ENCODE data around the gene PDAP1. TPM values are rescaled to one million over a fixed set of nuclear protein-coding genes. Genes with fewer than 3 reads are reported as not detected.
A peak's percentile ranks its signal among the peaks of the same experiment; 100 is the strongest.

PDAP1 gene
- total and polyA plus RNA-seq, 2 of the 13 experiments (the other 11 are each of a cell fraction or from before 2014, with no cell fraction given): 13.0 to 100 TPM

DNA sequence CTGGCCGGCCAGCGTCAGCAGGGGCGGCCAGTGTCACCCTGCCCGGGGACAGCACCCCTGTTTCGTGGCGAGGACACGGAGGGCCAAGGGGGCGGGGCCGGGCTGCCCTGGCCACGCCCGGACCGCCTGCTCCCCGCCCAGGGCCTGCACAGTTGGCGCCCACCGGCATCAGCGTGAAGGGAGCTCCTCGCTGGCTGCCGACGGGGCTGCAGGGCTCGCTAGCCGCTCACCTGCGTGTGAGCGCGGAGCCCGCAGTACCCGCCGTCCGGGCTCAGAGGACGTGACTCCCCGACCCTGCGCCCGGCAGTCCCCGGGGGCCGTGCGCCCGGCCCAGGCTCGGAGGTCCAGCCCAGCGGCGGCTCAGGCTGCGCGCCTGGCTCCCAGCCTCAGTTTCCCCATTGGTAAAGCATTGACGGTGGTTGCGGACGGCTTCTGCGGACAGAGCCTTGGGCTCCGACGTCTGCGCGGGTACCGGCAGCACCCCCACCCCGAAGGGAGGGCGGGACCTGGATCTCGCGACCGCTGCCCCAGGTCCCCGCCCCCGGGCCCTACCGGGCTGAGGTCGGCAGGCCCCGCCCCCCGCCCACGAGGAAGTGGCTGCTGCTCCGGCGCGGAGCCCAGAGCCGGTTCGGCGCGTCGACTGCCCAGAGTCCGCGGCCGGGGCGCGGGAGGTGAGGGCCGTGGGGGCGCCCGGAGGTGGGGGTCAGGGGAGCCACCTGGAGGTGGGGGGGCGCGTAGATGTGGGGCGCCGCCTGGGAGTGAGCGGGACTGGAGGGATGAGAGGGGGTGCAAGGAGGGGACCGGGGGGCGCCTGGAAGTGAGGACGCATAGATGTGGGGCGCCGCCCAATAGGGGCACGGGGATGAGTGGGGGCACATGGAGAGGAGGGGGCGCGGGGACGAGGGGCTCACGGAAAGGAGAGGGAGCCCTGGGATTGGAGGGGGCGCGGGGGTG lies 34.0 kb downstream of the PDAP1 start, which contains the start of gene ARPC1B (continued):
- TF ChIP-seq ZNF607 (CRISPR knock-in tag; IDR thresholded peaks at IDR 0.05; ENCODE audit: borderline replicate concordance): no peak
- peak; percentile 78 for TF ChIP-seq ZFY (CRISPR knock-in tag; IDR thresholded peaks at IDR 0.05)
- 0 out of 2 replicates have a peak, but pooled peaks have one; percentile 15 for TF ChIP-seq TEF (CRISPR knock-in tag; IDR thresholded peaks at IDR 0.05)
- no peak for TF ChIP-seq MNT (IDR thresholded peaks at IDR 0.05)
- peak; percentile 60; the same call in 1 of the 2 replicates for TF ChIP-seq ATF7-NPFF (CRISPR knock-in tag; IDR thresholded peaks at IDR 0.05; ENCODE audit: low read depth)
- no peak for TF ChIP-seq ZFP36 (IDR thresholded peaks at IDR 0.05; ENCODE audit: borderline replicate concordance, low read depth, low read length, partially characterized antibody)
- TF ChIP-seq, protein P1, sequence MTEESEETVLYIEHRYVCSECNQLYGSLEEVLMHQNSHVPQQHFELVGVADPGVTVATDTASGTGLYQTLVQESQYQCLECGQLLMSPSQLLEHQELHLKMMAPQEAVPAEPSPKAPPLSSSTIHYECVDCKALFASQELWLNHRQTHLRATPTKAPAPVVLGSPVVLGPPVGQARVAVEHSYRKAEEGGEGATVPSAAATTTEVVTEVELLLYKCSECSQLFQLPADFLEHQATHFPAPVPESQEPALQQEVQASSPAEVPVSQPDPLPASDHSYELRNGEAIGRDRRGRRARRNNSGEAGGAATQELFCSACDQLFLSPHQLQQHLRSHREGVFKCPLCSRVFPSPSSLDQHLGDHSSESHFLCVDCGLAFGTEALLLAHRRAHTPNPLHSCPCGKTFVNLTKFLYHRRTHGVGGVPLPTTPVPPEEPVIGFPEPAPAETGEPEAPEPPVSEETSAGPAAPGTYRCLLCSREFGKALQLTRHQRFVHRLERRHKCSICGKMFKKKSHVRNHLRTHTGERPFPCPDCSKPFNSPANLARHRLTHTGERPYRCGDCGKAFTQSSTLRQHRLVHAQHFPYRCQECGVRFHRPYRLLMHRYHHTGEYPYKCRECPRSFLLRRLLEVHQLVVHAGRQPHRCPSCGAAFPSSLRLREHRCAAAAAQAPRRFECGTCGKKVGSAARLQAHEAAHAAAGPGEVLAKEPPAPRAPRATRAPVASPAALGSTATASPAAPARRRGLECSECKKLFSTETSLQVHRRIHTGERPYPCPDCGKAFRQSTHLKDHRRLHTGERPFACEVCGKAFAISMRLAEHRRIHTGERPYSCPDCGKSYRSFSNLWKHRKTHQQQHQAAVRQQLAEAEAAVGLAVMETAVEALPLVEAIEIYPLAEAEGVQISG (CRISPR knock-in tag; IDR thresholded peaks at IDR 0.05): peak; percentile 61; the same call in 1 of the 2 replicates
- TF ChIP-seq TFE3 (CRISPR knock-in tag; IDR thresholded peaks at IDR 0.05): peak; percentile 18; the same call in 1 of the 2 replicates
- TF ChIP-seq ELF1 (CRISPR knock-in tag; IDR thresholded peaks at IDR 0.05): 0 out of 2 replicates have a peak, but pooled peaks have one; percentile 22
- no peak for TF ChIP-seq HHEX (CRISPR knock-in tag; IDR thresholded peaks at IDR 0.05)
- TF ChIP-seq ZNF644 (CRISPR knock-in tag; IDR thresholded peaks at IDR 0.05; ENCODE audit: low read depth): no peak
- peak; percentile 78 for TF ChIP-seq ZMAT3 (CRISPR knock-in tag; conservative IDR thresholded peaks at IDR 0.05)
- 0 out of 2 replicates have a peak, but pooled peaks have one; percentile 29 for TF ChIP-seq TFDP2 (CRISPR knock-in tag; IDR thresholded peaks at IDR 0.05)
- TF ChIP-seq, protein P2, sequence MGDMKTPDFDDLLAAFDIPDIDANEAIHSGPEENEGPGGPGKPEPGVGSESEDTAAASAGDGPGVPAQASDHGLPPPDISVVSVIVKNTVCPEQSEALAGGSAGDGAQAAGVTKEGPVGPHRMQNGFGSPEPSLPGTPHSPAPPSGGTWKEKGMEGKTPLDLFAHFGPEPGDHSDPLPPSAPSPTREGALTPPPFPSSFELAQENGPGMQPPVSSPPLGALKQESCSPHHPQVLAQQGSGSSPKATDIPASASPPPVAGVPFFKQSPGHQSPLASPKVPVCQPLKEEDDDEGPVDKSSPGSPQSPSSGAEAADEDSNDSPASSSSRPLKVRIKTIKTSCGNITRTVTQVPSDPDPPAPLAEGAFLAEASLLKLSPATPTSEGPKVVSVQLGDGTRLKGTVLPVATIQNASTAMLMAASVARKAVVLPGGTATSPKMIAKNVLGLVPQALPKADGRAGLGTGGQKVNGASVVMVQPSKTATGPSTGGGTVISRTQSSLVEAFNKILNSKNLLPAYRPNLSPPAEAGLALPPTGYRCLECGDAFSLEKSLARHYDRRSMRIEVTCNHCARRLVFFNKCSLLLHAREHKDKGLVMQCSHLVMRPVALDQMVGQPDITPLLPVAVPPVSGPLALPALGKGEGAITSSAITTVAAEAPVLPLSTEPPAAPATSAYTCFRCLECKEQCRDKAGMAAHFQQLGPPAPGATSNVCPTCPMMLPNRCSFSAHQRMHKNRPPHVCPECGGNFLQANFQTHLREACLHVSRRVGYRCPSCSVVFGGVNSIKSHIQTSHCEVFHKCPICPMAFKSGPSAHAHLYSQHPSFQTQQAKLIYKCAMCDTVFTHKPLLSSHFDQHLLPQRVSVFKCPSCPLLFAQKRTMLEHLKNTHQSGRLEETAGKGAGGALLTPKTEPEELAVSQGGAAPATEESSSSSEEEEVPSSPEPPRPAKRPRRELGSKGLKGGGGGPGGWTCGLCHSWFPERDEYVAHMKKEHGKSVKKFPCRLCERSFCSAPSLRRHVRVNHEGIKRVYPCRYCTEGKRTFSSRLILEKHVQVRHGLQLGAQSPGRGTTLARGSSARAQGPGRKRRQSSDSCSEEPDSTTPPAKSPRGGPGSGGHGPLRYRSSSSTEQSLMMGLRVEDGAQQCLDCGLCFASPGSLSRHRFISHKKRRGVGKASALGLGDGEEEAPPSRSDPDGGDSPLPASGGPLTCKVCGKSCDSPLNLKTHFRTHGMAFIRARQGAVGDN (CRISPR knock-in tag; IDR thresholded peaks at IDR 0.05): peak; percentile 76
